Activated effector memory CD4-positive, alpha-beta T cell treated with anti-CD3 and anti-CD28 coated beads, Interleukin-2, amount 50 U/mL, for 16 hours (primary cell): Measurements from ENCODE around the gene SWI5.

Source experiments
- DNase-seq: peaks from one replicate; pipeline ENCODE4 v3.0.0-alpha.2; 2020

Gene SWI5

GRCh38 chr9:128252317-128253139 is 23.5 kb upstream of the SWI5 start:
- no peak for DNase-seq

GRCh38 chr9:128253140-128253990 is 22.7 kb upstream of the SWI5 start:
- no peak for DNase-seq

- no peak for DNase-seq
Observed at GRCh38 chr9:128253991-128254346, 22.1 kb upstream of the SWI5 start.

GRCh38 chr9:128254362-128254761 is 21.7 kb upstream of the SWI5 start:
- DNase-seq, result no peak

- DNase-seq, result peak; percentile 86
Observed at GRCh38 chr9:128254855-128255759, 21.0 kb upstream of the SWI5 start.

- DNase-seq, result no peak
Observed at GRCh38 chr9:128257086-128257825, 18.8 kb upstream of the SWI5 start.

- DNase-seq, result no peak
Observed at GRCh38 chr9:128257907-128258306, 18.2 kb upstream of the SWI5 start.

GRCh38 chr9:128258326-128258725 is 17.8 kb upstream of the SWI5 start:
- DNase-seq, result no peak

GRCh38 chr9:128259156-128259555 is 16.9 kb upstream of the SWI5 start:
- DNase-seq, result no peak

GRCh38 chr9:128260340-128260739 is 15.7 kb upstream of the SWI5 start:
- DNase-seq, result no peak

GRCh38 chr9:128262687-128263086 is 13.4 kb upstream of the SWI5 start:
- DNase-seq, result no peak

- no peak for DNase-seq
Observed at GRCh38 chr9:128265348-128265847, 10.7 kb upstream of the SWI5 start.

- DNase-seq, result no peak
Observed at GRCh38 chr9:128266868-128267590, 9.0 kb upstream of the SWI5 start.

- DNase-seq, result no peak
Observed at GRCh38 chr9:128271112-128271511, 5.0 kb upstream of the SWI5 start.

- no peak for DNase-seq
Observed at GRCh38 chr9:128271512-128271911, 4.6 kb upstream of the SWI5 start.

- DNase-seq, result no peak
Observed at GRCh38 chr9:128274245-128274644, 1.8 kb upstream of the SWI5 start.

GRCh38 chr9:128275198-128276007 is 673 bp upstream of the SWI5 start, which contains the start of gene GOLGA2:
Gene GOLGA2, minus strand, starts transcription at chr9:128276007. Its CDS starts 31 bp downstream, at chr9:128275976.
- no peak for DNase-seq

GRCh38 chr9:128276574-128277270 is 646 bp downstream of the SWI5 start:
- no peak for DNase-seq
